Parathyroid adenoma (tissue), 2 donors: ENCODE data around the gene LEFTY1.

ENCODE experiments used
- H2AFZ ChIP-seq: fragments of 300-600 bp; sonication (generic); one replicate; pipeline ENCODE4 v1.7.0; 2017; ENCODE audit warnings: antibody characterized with exemption, mild to moderate bottlenecking
- H3K27ac ChIP-seq: fragments of 300-600 bp; sonication (generic); one replicate; pipeline ENCODE4 v1.7.0; 2017
- H3K27me3 ChIP-seq: fragments of 300-600 bp; sonication (generic); one replicate; pipeline ENCODE4 v1.7.0; 2017; ENCODE audit warnings: low read length; ENCODE audit not compliant: control insufficient read depth, insufficient read depth
- H3K36me3 ChIP-seq: fragments of 300-600 bp; sonication (generic); one replicate; pipeline ENCODE4 v1.7.0; 2017; ENCODE audit warnings: low read length; ENCODE audit not compliant: control insufficient read depth, insufficient read depth
- H3K4me1 ChIP-seq: fragments of 300-600 bp; sonication (generic); one replicate; pipeline ENCODE4 v1.7.0; 2017; ENCODE audit warnings: control low read depth
- H3K4me2 ChIP-seq: fragments of 300-600 bp; sonication (generic); one replicate; pipeline ENCODE4 v1.7.0; 2017; ENCODE audit warnings: low read length
- H3K4me3 ChIP-seq: fragments of 300-600 bp; sonication (generic); one replicate; pipeline ENCODE4 v1.7.0; 2017; ENCODE audit warnings: low read depth, low read length
- H3K79me2 ChIP-seq: fragments of 300-600 bp; sonication (generic); one replicate; pipeline ENCODE4 v1.7.0; 2017; ENCODE audit warnings: control low read depth
- H3K9ac ChIP-seq: fragments of 300-600 bp; sonication (generic); one replicate; pipeline ENCODE4 v1.7.0; 2017; ENCODE audit warnings: mild to moderate bottlenecking
- H3K9me3 ChIP-seq: fragments of 300-600 bp; sonication (generic); one replicate; pipeline ENCODE4 v1.7.0; 2017; ENCODE audit warnings: low read length; ENCODE audit not compliant: control insufficient read depth
- TF ChIP-seq, protein P1 (sequence below): fragments of 300-600 bp; sonication (generic); IDR thresholded peaks from one replicate; pipeline ENCODE4 v1.7.0; 2017; ENCODE audit warnings: antibody characterized with exemption, mild to moderate bottlenecking
- donor health status: primary hyperparathyroidism.

LEFTY1 gene

DNA sequence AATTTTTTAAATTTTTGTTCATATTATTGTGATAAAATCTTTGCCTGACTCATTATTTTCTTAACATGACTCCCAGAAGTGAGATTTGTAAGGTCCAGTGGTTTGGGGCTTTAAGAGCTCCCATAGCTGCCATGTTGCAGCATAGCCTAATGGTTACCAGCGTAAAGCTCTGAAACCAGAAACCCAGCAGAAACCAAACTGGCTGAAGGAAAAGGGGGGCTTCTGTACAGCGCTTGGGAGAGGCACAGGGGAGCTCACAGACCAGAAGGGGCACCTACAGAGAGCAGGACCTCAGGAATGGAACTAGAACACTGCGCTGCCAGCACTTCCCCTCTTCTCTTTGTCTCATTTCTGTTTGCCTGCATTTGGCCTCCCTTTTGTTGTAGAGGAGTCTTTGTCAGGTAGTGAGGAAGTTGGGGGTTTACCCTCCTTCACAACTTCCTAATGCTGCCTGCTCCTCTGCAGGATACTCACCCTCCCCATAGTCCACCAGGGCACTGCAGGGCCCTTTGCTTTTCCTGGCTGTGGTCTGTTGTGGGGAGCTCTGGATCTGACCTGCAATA lies 37.7 kb upstream of the LEFTY1 start:
- H3K27me3 ChIP-seq = no peaks in the 10 kb centered on the region
- H3K4me1 ChIP-seq = no peaks in the 10 kb centered on the region
- H3K36me3 ChIP-seq = no peaks in the 10 kb centered on the region
- no peaks in the 10 kb centered on the region for H3K9me3 ChIP-seq
- no peaks in the 10 kb centered on the region for H3K79me2 ChIP-seq
- no peak overlapping the region for H3K4me3 ChIP-seq
- H3K27ac ChIP-seq = no peak overlapping the region
- TF ChIP-seq, protein P1, sequence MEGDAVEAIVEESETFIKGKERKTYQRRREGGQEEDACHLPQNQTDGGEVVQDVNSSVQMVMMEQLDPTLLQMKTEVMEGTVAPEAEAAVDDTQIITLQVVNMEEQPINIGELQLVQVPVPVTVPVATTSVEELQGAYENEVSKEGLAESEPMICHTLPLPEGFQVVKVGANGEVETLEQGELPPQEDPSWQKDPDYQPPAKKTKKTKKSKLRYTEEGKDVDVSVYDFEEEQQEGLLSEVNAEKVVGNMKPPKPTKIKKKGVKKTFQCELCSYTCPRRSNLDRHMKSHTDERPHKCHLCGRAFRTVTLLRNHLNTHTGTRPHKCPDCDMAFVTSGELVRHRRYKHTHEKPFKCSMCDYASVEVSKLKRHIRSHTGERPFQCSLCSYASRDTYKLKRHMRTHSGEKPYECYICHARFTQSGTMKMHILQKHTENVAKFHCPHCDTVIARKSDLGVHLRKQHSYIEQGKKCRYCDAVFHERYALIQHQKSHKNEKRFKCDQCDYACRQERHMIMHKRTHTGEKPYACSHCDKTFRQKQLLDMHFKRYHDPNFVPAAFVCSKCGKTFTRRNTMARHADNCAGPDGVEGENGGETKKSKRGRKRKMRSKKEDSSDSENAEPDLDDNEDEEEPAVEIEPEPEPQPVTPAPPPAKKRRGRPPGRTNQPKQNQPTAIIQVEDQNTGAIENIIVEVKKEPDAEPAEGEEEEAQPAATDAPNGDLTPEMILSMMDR = no peak
- no peak overlapping the region for H3K4me2 ChIP-seq
- no peak overlapping the region for H2AFZ ChIP-seq
- H3K9ac ChIP-seq = no peak overlapping the region

DNA sequence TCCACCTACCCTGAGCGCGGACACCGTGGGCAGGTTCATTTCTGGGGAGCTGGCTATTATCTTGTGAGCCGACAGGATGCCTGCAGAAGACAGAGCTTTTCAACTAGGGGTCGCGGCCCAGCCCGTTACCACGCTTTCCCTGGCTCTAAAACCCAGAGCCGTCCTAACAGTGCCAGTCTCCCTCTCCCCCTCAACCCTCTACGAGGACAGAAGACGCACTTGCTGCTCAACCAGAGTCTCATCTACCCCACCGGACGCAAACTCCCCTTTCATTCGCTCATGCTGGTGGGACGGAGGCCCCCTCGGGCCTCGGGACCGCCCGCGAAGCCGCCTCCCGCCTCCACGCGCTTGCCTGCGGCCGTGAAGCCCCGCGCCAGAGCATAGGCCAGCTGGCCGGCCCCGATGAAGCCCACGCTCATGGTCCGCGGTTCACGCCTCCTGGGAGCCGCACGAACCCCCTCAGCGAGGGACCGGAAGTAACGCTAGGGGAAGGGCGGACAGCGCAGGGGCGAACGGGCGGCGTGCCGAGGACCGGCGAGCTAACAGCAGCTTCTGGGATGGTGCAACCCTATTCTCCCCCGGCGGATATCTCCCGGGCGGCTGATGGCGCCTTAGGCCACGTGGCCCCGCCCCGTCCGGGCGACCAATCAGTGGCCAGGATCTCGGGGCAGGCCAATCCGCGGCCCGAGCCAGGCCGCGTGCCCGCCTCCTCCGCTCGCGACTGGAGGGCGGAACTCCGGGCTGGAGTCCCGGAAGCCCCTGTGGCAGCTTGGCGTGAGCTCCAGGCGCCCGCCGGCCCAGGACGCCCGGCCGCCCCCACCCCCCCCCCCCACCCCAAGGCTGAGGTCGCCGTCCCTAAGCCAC lies 35.0 kb upstream of the LEFTY1 start, which contains the start of gene PYCR2:
PYCR2 (minus strand) TSS at position 559 of the 864 bp plus-strand sequence; CDS start at position 419, 140 bp downstream.
- Histone ChIP-seq H3K27me3 (no peaks in the 10 kb centered on the region), H3K79me2 (no peaks in the 10 kb centered on the region), H3K9me3 (no peaks in the 10 kb centered on the region), H3K4me1 (no peaks in the 10 kb centered on the region), H3K27ac (peak within 1 kb of the TSS; percentile 77), H3K4me2 (peak within 1 kb of the TSS; percentile 97), H2AFZ (peak within 1 kb of the TSS; percentile 92), H3K36me3 (no peaks in the 10 kb centered on the region), H3K4me3 (peak within 1 kb of the TSS; percentile 85), H3K9ac (peak within 1 kb of the TSS; percentile 69)
- TF ChIP-seq, protein P1 = no peak

DNA sequence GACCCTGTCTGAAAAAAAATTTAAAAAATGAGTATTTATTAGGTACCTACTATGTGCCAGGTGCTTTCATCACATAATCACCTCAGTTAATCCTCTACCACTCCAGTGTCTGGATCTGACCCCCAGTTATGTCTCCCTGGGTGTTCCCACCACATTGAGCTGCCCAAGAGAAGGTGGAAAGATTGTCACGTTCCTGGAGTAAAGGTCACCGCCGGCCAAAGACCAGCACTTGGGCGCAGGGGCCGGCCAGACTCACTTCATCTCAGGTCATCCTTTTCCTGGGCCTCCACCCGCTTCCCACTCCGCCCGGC lies 34.4 kb upstream of the LEFTY1 start:
- peak overlapping the region; percentile 92 for H2AFZ ChIP-seq
- H3K4me1 ChIP-seq = no peaks in the 10 kb centered on the region
- peak overlapping the region; percentile 77 for H3K27ac ChIP-seq
- TF ChIP-seq, protein P1 = no peak
- H3K4me3 ChIP-seq = peak overlapping the region; percentile 85
- H3K9ac ChIP-seq = peak overlapping the region; percentile 69
- H3K79me2 ChIP-seq = no peaks in the 10 kb centered on the region
- H3K27me3 ChIP-seq = no peaks in the 10 kb centered on the region
- H3K9me3 ChIP-seq = no peaks in the 10 kb centered on the region
- H3K4me2 ChIP-seq = peak overlapping the region; percentile 93
- no peaks in the 10 kb centered on the region for H3K36me3 ChIP-seq

DNA sequence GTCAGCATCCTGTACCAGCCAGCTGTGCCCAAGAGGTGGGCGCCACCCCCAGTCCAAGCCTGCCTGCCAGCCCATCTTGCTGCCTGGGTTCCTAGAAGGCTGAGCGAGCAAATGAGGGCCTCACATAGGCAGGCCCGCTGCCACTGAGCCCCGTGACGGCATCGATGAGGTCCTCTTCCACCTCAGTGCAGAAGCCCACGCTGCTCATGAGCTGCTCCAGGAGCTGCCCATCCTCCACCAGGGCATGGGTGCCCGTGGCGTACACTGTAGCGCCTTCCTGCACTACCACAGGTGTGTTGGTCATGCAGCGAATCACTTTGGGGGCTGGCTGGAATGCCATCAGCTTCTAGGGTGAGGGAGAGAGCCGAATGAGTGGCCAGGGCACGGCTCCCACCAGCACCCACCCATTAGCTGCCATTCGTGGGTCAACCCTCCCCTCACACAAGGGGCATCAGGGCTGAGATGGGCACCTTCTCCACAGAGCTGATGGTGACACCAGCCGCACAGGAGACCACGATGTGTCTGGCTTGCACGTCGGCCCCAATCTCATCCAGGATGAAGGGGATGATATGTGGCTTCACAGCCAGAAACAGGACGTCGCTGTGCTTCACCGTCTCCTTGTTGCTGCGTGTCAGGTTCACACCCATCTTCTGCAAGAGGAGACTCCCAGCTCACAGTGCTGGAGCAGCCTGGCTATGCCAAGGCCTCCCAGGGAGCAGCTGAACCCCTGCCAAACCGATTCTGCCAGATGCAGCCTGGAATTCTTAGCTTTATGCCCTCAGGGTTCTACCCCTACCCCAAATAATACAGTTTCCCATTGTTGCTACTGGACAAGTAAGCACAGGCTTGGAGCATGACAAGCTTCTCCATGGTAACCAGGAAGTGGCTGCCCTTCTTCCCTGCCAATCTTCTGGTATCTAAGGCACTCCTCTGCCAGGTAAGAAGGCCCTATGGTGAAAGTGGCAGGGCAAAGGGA lies 33.1 kb upstream of the LEFTY1 start:
- Histone ChIP-seq H2AFZ (no peak overlapping the region), H3K4me3 (no peak overlapping the region), H3K4me2 (no peak overlapping the region), H3K9me3 (no peaks in the 10 kb centered on the region), H3K36me3 (no peaks in the 10 kb centered on the region), H3K79me2 (no peaks in the 10 kb centered on the region), H3K27me3 (no peaks in the 10 kb centered on the region), H3K4me1 (no peaks in the 10 kb centered on the region), H3K27ac (no peak overlapping the region), H3K9ac (no peak overlapping the region)
- TF ChIP-seq, protein P1 = no peak
